ENCODE results near the gene ATP11A. TPM values are rescaled to one million over a fixed set of nuclear protein-coding genes. Genes with fewer than 3 reads are reported as not detected.

ATP11A gene
- total and polyA plus RNA-seq, 8 donors, result 271 to 502 (median 458) TPM

- no peaks in the 10 kb centered on the region for H3K27me3 ChIP-seq
- H3K9me3 ChIP-seq, result no peaks in the 10 kb centered on the region
- ATAC-seq, result peak; percentile 35
- no peak overlapping the region for H3K4me3 ChIP-seq
- peak in 3 of 4 donors; percentile 48 to 83 (median 75) for DNase-seq
- TF ChIP-seq, protein P1, sequence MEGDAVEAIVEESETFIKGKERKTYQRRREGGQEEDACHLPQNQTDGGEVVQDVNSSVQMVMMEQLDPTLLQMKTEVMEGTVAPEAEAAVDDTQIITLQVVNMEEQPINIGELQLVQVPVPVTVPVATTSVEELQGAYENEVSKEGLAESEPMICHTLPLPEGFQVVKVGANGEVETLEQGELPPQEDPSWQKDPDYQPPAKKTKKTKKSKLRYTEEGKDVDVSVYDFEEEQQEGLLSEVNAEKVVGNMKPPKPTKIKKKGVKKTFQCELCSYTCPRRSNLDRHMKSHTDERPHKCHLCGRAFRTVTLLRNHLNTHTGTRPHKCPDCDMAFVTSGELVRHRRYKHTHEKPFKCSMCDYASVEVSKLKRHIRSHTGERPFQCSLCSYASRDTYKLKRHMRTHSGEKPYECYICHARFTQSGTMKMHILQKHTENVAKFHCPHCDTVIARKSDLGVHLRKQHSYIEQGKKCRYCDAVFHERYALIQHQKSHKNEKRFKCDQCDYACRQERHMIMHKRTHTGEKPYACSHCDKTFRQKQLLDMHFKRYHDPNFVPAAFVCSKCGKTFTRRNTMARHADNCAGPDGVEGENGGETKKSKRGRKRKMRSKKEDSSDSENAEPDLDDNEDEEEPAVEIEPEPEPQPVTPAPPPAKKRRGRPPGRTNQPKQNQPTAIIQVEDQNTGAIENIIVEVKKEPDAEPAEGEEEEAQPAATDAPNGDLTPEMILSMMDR (IDR thresholded peaks at IDR 0.05), result no peak
- intact Hi-C loops (cut with DNase I), result no loop called here
- H3K4me1 ChIP-seq, result peaks cover 33 to 56% of the 10 kb centered on the region in 2 donors
- peaks cover 0 to 20% of the 10 kb centered on the region in 2 donors for H3K36me3 ChIP-seq
- H3K27ac ChIP-seq, result peak overlapping the region; percentile 73 to 91
These were observed 92.1 kb downstream of the ATP11A start for GRCh38 chr13:112781881-112782361.

GRCh38 chr13:112782429-112783010, 92.7 kb downstream of the ATP11A start:
- H3K36me3 ChIP-seq, result peaks cover 0 to 20% of the 10 kb centered on the region in 2 donors
- no peak for DNase-seq
- peak overlapping the region; percentile 73 to 91 for H3K27ac ChIP-seq
- intact Hi-C loops (cut with DNase I), result no loop called here
- no peaks in the 10 kb centered on the region for H3K9me3 ChIP-seq
- peak; percentile 3 for ATAC-seq
- no peaks in the 10 kb centered on the region for H3K27me3 ChIP-seq
- TF ChIP-seq, protein P1 (IDR thresholded peaks at IDR 0.05), result no peak
- peaks cover 33 to 54% of the 10 kb centered on the region in 2 donors for H3K4me1 ChIP-seq
- H3K4me3 ChIP-seq, result no peak overlapping the region

GRCh38 chr13:112783135-112783977, 93.5 kb downstream of the ATP11A start:
- Histone ChIP-seq H3K4me1 (peaks cover 29 to 48% of the 10 kb centered on the region in 2 donors), H3K27me3 (no peaks in the 10 kb centered on the region), H3K4me3 (no peak overlapping the region), H3K9me3 (no peaks in the 10 kb centered on the region), H3K36me3 (peaks cover 0 to 28% of the 10 kb centered on the region in 2 donors), H3K27ac (peak overlapping the region; percentile 73 to 91)
- TF ChIP-seq, protein P1 (IDR thresholded peaks at IDR 0.05), result no peak
- intact Hi-C loops (cut with DNase I), result no loop called here
- DNase-seq (peak in 3 of 4 donors; percentile 48 to 75 (median 69)), ATAC-seq (peak; percentile 78)

GRCh38 chr13:112783978-112784371, 94.1 kb downstream of the ATP11A start:
- Histone ChIP-seq H3K4me1 (peaks cover 29 to 48% of the 10 kb centered on the region in 2 donors), H3K4me3 (no peak overlapping the region), H3K9me3 (no peaks in the 10 kb centered on the region), H3K36me3 (peaks cover 0 to 35% of the 10 kb centered on the region in 2 donors), H3K27ac (peak overlapping the region; percentile 73 to 91), H3K27me3 (no peaks in the 10 kb centered on the region)
- ATAC-seq, result peak; percentile 68
- intact Hi-C loops (cut with DNase I), result no loop called here
- TF ChIP-seq, protein P1 (IDR thresholded peaks at IDR 0.05), result no peak
- peak in 3 of 4 donors; percentile 45 to 82 (median 76) for DNase-seq

Measured in left lung (tissue), 10 donors.